Endothelial cell of umbilical vein (primary cell): ENCODE results near the gene KRT74. TPM values are rescaled to one million over a fixed set of nuclear protein-coding genes. Genes with fewer than 3 reads are reported as not detected.

Source experiments
- BruUV-seq: library from RNA; stranded (reverse); fragments of 400-500 nt; replicated peaks from 2 replicates; lab custom pipeline; 2021; lab: Mats Ljungman, UMichigan
- CTCF ChIA-PET: fragments of 300-600, 350-600 bp; sonication (Branson Sonifier 250); formaldehyde crosslinking; loops from one replicate; lab custom pipeline; 2021; ENCODE audit warnings: antibody characterized with exemption, inconsistent platforms; lab: Charles Lee
- POLR2A ChIA-PET: fragments of 300-600, 350-600 bp; sonication (Branson Sonifier 250); formaldehyde crosslinking; loops from one replicate; lab custom pipeline; 2021; ENCODE audit warnings: antibody characterized with exemption, inconsistent platforms; lab: Charles Lee
- DNase-seq: peaks from one replicate; pipeline ENCODE4 v3.0.0-alpha.2; 2011; ENCODE audit warnings: low read depth, low spot score
- FAIRE-seq: peaks from 2 replicates; lab custom pipeline; 2011; peaks lifted over from hg19 to GRCh38; lab: Jason Lieb, UNC
- H2AFZ ChIP-seq: 2 replicates; pipeline ENCODE4 v1.6.0; 2012; ENCODE audit warnings: low read depth, low read length, control low read depth, inconsistent platforms
- H3K27ac ChIP-seq: 2 replicates; pipeline ENCODE4 v1.5.1; 2011; ENCODE audit warnings: low read depth, mild to moderate bottlenecking, control low read depth, low read length, moderate library complexity; ENCODE audit not compliant: insufficient read depth
- H3K27me3 ChIP-seq, 2 experiments: 2 replicates each; pipeline versions ENCODE4 v1.6.0 to v1.6.1; 2011; ENCODE audit warnings: low read length in 2 of 2, mixed read lengths in 1 of 2; ENCODE audit not compliant: control insufficient read depth in 2 of 2, insufficient read depth in 2 of 2
- H3K36me3 ChIP-seq, 2 experiments: 2 replicates in 1 of 2; 3 replicates in 1 of 2; pipeline ENCODE4 v1.5.1; 2011; ENCODE audit warnings: low read length in 2 of 2, mild to moderate bottlenecking in 1 of 2, moderate library complexity in 1 of 2; ENCODE audit not compliant: control insufficient read depth in 2 of 2, insufficient read depth in 2 of 2; ENCODE audit errors: extremely low read depth in 1 of 2
- H3K4me1 ChIP-seq: 3 replicates; pipeline ENCODE4 v1.5.1; 2011; ENCODE audit warnings: mild to moderate bottlenecking, low read length; ENCODE audit not compliant: control insufficient read depth, insufficient read depth; ENCODE audit errors: extremely low read depth
- H3K4me2 ChIP-seq: 2 replicates; pipeline ENCODE4 v1.6.1; 2011; ENCODE audit warnings: low read length, control low read depth, mixed read lengths; ENCODE audit not compliant: insufficient read depth
- H3K4me3 ChIP-seq, 3 experiments: fragments of 200-600 bp in 1 of 3; sonication (generic), shearing (Covaris generic) in 1 of 3; replicated peaks in 1 of 3; 2 replicates each; pipeline ENCODE4 v1.5.1; 2011 to 2016; ENCODE audit warnings: control low read depth in 3 of 3, low read length in 3 of 3, mild to moderate bottlenecking in 2 of 3, inconsistent platforms in 1 of 3, low read depth in 1 of 3, moderate library complexity in 1 of 3; ENCODE audit not compliant: insufficient read depth in 1 of 3
- H3K79me2 ChIP-seq: 2 replicates; pipeline ENCODE4 v1.6.0; 2012; ENCODE audit warnings: low read length, inconsistent platforms; ENCODE audit not compliant: control insufficient read depth, insufficient read depth
- H3K9ac ChIP-seq: replicated peaks from 2 replicates; pipeline ENCODE3; 2011; ENCODE audit warnings: low read length, control low read depth; ENCODE audit not compliant: insufficient read depth; ENCODE audit errors: extremely low read depth
- H3K9me1 ChIP-seq: replicated peaks from 3 replicates; pipeline ENCODE4 v1.6.0; 2011; ENCODE audit warnings: mild to moderate bottlenecking, low read length; ENCODE audit not compliant: control insufficient read depth, insufficient read depth; ENCODE audit errors: extremely low read depth
- H3K9me3 ChIP-seq: replicated peaks from 2 replicates; pipeline ENCODE4 v1.5.1; 2012; ENCODE audit warnings: low read length, inconsistent platforms; ENCODE audit not compliant: control insufficient read depth, insufficient read depth
- H4K20me1 ChIP-seq: replicated peaks from 2 replicates; pipeline ENCODE3; 2011; ENCODE audit warnings: mild to moderate bottlenecking, low read length; ENCODE audit not compliant: control insufficient read depth, insufficient read depth; ENCODE audit errors: extremely low read depth
- EZH2 ChIP-seq: IDR thresholded peaks from 2 replicates; pipeline ENCODE4 v1.6.1; 2012; ENCODE audit warnings: borderline replicate concordance, low read depth, mild to moderate bottlenecking, moderate library complexity, low read length, inconsistent platforms; ENCODE audit not compliant: severe bottlenecking
- FOS ChIP-seq: IDR thresholded peaks from 2 replicates; pipeline ENCODE4 v1.6.1; 2011; ENCODE audit warnings: mild to moderate bottlenecking, low read length, moderate library complexity, borderline replicate concordance; ENCODE audit not compliant: insufficient read depth
- GATA2 ChIP-seq: IDR thresholded peaks from 2 replicates; pipeline ENCODE4 v1.7.0; 2011; ENCODE audit warnings: low read depth, mild to moderate bottlenecking, moderate library complexity, mixed read lengths, low read length; ENCODE audit not compliant: insufficient read length, insufficient read depth
- JUN ChIP-seq: IDR thresholded peaks from 2 replicates; pipeline ENCODE4 v1.6.1; 2011; ENCODE audit warnings: borderline replicate concordance, low read depth; ENCODE audit not compliant: insufficient read length, insufficient read depth
- MYC ChIP-seq: IDR thresholded peaks from one replicate; pipeline ENCODE4 v1.6.1; 2011; ENCODE audit warnings: mild to moderate bottlenecking, low read depth, low read length
- POLR2A ChIP-seq: IDR thresholded peaks from 2 replicates; pipeline ENCODE4 v1.6.1; 2012; ENCODE audit warnings: low read depth, mild to moderate bottlenecking, control low read depth, low read length
- POLR2AphosphoS5 ChIP-seq: IDR thresholded peaks from 2 replicates; pipeline ENCODE4 v1.6.1; 2012; ENCODE audit warnings: low read depth, mild to moderate bottlenecking, control low read depth, low read length, moderate library complexity; ENCODE audit not compliant: insufficient read depth
- dilution Hi-C: fragments of 300-500 bp; cut with MboI; formaldehyde crosslinking; loops from one replicate; pipeline ENCODE4 v1.15.0; 2019; ENCODE audit warnings: low sequenced_read_pairs; ENCODE audit not compliant: extremely low pct_ligation_motif_present
- intact Hi-C: fragments of 100-400 bp; cut with micrococcal nuclease; formaldehyde crosslinking; loops from one replicate; pipeline ENCODE4 v1.10.0; 2022
- polyA plus RNA-seq, 4 experiments: library from polyadenylated mRNA; depleted of rRNA in 3 of 4; stranded (reverse) in 3 of 4; unstranded in 1 of 4; fragments of >200 nt; gene quantifications; 2 replicates each; pipeline versions ENCODE4 v1.2.1 to v1.2.3, GENCODE V29; 2011 to 2012; ENCODE audit warnings: missing spikeins in 1 of 4
- total RNA-seq: library from RNA; stranded (reverse); gene quantifications from 2 replicates; pipeline ENCODE4 v1.2.3, GENCODE V29; 2021
- TF ChIP-seq, protein P1 (sequence below): IDR thresholded peaks from 2 replicates; pipeline ENCODE4 v1.6.1; 2011; ENCODE audit not compliant: insufficient read depth, insufficient read length
- TF ChIP-seq, protein P2 (sequence below), 2 donors: IDR thresholded peaks; 1 replicate in 1 of 2; 2 replicates in 1 of 2; pipeline ENCODE4 v1.5.1; 2011; ENCODE audit warnings: low read length in 2 of 2, mild to moderate bottlenecking in 2 of 2, moderate library complexity in 2 of 2, control low read depth in 1 of 2, inconsistent platforms in 1 of 2, low read depth in 1 of 2; ENCODE audit not compliant: insufficient read depth in 1 of 2; ENCODE audit errors: extremely low read depth in 1 of 2

The KRT74 gene
- total and polyA plus RNA-seq, 2 donors (not counting 3 experiments of a cell fraction or from before 2014, with no cell fraction given) = not detected

DNA sequence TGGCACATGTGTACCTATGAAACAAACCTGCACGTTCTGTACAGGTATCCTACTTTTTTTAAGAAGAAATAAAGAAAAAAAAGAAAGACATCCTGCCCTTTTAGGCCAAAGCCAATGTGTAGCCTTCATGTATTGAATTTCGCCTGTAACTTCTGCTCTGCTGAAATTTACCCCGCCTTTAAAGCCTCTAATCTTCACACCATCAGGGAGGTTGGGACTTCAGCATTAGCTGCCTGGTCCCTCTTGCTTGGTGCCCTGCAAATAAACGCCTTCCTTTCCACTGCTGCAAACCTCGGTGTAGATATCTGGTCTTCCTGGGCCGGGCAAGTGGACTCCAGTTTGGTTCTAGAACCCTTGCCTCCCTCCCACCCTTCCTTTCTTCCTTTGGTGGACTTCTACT is 18.1 kb downstream of the KRT74 start:
- Histone ChIP-seq H3K9ac (no peak overlapping the region), H3K27me3 (peaks cover 0 to 5% of the 10 kb centered on the region in 2 experiments), H2AFZ (no peak overlapping the region), H4K20me1 (no peaks in the 10 kb centered on the region), H3K9me3 (no peaks in the 10 kb centered on the region), H3K4me3 (no peak overlapping the region), H3K79me2 (no peaks in the 10 kb centered on the region), H3K4me1 (no peaks in the 10 kb centered on the region), H3K4me2 (no peak overlapping the region), H3K9me1 (no peaks in the 10 kb centered on the region), H3K27ac (no peak overlapping the region), H3K36me3 (no peaks in the 10 kb centered on the region)
- CTCF ChIA-PET = no interaction called here
- dilution Hi-C loops = no loop called here
- intact Hi-C loops = no loop called here
- no TSS peak for BruUV-seq
- POLR2A ChIA-PET = no interaction called here
- TF ChIP-seq POLR2AphosphoS5 (no peak), POLR2A (no peak), JUN (no peak), GATA2 (no peak), MYC (no peak), FOS (no peak), EZH2 (no peak)
- TF ChIP-seq, protein P1, sequence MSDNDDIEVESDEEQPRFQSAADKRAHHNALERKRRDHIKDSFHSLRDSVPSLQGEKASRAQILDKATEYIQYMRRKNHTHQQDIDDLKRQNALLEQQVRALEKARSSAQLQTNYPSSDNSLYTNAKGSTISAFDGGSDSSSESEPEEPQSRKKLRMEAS = no peak
- TF ChIP-seq, protein P2, sequence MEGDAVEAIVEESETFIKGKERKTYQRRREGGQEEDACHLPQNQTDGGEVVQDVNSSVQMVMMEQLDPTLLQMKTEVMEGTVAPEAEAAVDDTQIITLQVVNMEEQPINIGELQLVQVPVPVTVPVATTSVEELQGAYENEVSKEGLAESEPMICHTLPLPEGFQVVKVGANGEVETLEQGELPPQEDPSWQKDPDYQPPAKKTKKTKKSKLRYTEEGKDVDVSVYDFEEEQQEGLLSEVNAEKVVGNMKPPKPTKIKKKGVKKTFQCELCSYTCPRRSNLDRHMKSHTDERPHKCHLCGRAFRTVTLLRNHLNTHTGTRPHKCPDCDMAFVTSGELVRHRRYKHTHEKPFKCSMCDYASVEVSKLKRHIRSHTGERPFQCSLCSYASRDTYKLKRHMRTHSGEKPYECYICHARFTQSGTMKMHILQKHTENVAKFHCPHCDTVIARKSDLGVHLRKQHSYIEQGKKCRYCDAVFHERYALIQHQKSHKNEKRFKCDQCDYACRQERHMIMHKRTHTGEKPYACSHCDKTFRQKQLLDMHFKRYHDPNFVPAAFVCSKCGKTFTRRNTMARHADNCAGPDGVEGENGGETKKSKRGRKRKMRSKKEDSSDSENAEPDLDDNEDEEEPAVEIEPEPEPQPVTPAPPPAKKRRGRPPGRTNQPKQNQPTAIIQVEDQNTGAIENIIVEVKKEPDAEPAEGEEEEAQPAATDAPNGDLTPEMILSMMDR (IDR thresholded peaks at IDR 0.05; ENCODE audit: extremely low read depth in 1 of 2, insufficient read depth in 1 of 2, low read depth in 1 of 2, low read length in 2 of 2) = no peak
- no peak for DNase-seq
- no peak for FAIRE-seq
